ENCODE data around the gene PIGZ.

PIGZ gene

DNA sequence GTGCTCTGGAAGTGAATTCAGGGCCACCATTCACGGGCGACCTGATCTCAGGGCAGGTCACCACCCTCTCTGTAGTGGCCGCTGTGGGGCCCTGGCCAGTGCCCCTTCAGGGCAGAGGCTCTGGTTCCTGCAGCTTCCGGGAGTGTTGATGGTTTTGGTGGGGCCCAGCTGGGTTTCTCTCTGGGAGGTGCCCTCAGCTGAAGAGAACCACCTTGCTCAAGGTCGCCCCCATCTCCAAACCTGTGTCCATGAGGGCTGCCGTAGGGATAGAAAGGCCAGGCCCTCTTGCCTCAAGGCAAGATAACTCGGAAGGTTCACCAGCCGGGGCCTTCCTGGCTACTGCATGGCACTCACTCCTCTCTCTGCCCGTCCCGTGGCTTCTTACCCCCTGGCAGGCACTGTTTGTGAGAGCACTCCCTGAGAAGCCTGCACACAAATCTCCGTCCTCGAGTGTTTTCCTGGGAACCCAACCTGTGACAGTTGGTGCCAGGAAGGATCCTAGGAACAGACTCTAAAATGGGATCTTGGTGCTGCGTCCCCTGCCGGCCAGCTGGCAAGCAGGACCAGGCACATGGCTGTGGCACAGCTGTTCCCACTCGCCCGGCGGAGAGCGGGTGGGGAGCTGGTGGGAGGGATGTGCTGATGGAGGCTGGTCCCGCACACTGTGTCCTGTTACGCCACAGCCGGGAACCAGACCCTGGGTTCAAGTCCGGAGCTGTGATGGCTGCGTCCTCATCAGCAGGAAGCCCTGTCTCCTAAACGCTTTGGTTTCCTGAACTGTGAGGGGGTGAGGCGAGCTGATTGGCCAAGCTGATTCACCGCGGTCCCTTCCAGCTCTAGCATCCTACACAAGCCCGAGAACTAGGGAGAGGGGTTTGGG lies 23.2 kb upstream of the PIGZ start:
- DNase-seq (ENCODE audit: low spot score): no peak
- POLR2A ChIA-PET (ENCODE audit: low non-redundant PET): interaction anchor here (0.6 kb wide), 1 partner anchor 393 kb away, joined by 4 read pairs; no protein-coding TSS in a partner anchor
- CTCF ChIA-PET: no interaction called here
- H3K27ac ChIP-seq: no peak overlapping the region
- TF ChIP-seq, protein P1, sequence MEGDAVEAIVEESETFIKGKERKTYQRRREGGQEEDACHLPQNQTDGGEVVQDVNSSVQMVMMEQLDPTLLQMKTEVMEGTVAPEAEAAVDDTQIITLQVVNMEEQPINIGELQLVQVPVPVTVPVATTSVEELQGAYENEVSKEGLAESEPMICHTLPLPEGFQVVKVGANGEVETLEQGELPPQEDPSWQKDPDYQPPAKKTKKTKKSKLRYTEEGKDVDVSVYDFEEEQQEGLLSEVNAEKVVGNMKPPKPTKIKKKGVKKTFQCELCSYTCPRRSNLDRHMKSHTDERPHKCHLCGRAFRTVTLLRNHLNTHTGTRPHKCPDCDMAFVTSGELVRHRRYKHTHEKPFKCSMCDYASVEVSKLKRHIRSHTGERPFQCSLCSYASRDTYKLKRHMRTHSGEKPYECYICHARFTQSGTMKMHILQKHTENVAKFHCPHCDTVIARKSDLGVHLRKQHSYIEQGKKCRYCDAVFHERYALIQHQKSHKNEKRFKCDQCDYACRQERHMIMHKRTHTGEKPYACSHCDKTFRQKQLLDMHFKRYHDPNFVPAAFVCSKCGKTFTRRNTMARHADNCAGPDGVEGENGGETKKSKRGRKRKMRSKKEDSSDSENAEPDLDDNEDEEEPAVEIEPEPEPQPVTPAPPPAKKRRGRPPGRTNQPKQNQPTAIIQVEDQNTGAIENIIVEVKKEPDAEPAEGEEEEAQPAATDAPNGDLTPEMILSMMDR (conservative IDR thresholded peaks at IDR 0.05; ENCODE audit: low read depth): no peak

DNA sequence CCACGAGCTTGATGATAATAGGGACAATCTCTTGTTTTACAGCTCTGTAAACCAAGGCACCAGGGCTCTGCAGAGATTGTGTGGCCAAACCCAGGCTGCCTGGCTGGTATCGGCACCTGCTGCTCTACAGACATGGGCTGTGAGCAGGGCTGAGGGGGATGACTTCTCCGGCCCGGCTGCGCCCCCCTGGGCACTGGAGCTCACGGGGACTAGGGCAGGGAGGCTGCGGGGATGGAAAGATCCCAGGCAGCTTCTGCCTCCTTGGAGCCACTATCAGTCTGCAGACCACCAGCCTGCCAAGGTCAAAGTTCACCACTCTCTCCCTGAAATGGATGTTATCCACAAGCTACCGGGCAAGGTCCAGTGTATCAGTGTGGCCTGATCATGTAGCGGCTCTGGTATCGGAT lies 22.0 kb upstream of the PIGZ start:
- ChIA-PET CTCF (no interaction called here), POLR2A (ENCODE audit: low non-redundant PET) (no interaction called here)
- DNase-seq (ENCODE audit: low spot score): no peak
- H3K27ac ChIP-seq: no peak overlapping the region
- TF ChIP-seq, protein P1 (conservative IDR thresholded peaks at IDR 0.05; ENCODE audit: low read depth): no peak

DNA sequence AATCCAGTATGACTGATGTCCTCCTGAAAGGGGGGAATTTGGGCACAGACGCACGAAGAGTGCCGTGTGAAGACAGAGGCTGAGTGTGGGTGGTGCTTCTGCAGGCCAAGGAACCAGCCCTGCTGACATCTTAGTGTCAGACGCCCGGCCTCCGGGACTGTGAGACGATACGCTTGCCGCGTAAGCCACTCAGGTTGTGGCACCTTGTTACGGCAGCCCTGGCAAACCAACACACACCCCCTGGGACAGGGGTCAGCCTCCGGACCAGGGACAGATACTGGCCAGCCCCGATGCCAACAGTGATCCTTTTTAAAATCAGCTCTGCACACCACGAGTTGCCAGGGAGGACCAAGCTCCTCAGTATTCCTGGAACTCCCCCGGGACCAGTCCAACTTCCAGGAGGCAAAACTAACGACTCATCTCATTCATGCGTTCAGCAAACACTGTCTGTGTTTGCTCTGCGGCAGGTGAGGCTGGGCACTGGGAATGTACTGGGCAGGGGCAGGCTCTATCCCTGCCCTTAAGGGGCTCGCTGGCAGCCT lies 21.2 kb upstream of the PIGZ start:
- TF ChIP-seq, protein P1 (conservative IDR thresholded peaks at IDR 0.05; ENCODE audit: low read depth): no peak
- ChIA-PET CTCF (interaction anchor here (0.6 kb wide), 2 partner anchors 431 to 548 kb away, joined by 4 to 5 read pairs; no protein-coding TSS in a partner anchor), POLR2A (ENCODE audit: low non-redundant PET) (no interaction called here)
- H3K27ac ChIP-seq: no peak overlapping the region
- DNase-seq (ENCODE audit: low spot score): no peak

DNA sequence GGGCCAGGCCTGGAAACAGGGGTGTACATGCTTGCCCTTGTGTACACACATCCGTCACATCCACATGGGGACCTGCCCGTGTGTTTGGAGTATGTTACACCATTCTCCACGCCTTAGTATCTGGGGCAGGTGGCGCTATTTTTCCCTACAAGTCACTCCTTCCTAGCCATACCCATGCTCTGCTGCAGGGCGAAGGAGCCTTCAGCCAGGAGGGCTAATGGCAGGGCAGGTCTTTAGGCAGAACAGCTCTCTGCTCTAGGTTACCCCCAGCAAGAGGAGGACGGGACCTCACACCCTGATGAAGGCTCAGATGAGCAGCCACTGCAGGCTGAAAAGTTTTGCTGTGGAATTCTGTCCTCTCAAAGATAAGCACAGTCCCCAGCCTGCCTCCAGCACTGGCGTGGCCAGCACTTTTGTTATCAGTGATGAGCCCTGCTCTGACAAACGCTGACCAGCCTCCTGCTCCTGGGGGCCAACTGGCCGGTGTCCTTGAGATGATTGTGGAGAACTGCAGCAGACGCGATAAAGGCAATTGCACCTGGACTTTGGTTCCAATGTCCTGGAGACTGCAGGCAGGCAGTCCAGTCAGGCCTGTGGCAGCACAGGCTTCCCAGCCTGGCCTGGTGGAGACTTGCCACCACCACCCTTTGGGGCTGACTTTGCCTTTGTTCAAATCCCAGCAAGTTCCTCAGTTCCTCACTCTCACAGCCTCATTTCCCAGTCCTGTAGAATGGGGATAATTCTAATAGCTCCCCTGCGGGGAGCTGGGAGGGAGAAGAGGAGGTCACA lies 19.8 kb upstream of the PIGZ start:
- no peak overlapping the region for H3K27ac ChIP-seq
- ChIA-PET POLR2A (ENCODE audit: low non-redundant PET) (no interaction called here), CTCF (no interaction called here)
- TF ChIP-seq, protein P1 (conservative IDR thresholded peaks at IDR 0.05; ENCODE audit: low read depth): no peak
- no peak for DNase-seq (ENCODE audit: low spot score)

DNA sequence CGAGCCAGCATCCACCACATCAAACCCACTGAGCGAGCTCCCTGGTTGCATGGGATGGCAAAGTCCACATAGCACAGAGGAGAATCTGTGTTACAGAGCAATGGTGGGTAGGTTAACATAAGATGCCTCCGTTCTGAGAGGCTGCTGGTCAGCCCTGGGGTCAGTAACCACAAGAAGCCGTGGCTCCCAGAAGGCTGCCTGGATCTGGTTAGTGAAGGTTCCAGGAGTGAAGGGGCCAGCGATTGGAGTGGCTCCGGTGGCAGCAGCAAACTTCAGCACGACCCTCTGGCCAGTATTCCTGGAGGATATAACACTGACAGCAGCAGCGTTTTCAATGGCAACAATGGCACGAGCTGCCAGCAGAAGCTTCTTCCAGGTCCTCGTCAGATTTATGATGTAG lies 18.4 kb upstream of the PIGZ start:
- ChIA-PET POLR2A (ENCODE audit: low non-redundant PET) (no interaction called here), CTCF (no interaction called here)
- H3K27ac ChIP-seq: no peak overlapping the region
- TF ChIP-seq, protein P1 (conservative IDR thresholded peaks at IDR 0.05; ENCODE audit: low read depth): no peak
- no peak for DNase-seq (ENCODE audit: low spot score)

Measured in RWPE1 (cell line).